Left colon (tissue), 2 donors: Measurements from ENCODE around the gene GTF2IRD1. TPM values are rescaled to one million over a fixed set of nuclear protein-coding genes. Genes with fewer than 3 reads are reported as not detected.
A peak's percentile ranks its signal among the peaks of the same experiment; 100 is the strongest.
"Not testable (repeated sequence)": the region's sequence is repeated elsewhere in the genome, so short reads cannot be mapped to it uniquely, and the experiment has no call there.

ENCODE experiments used
- ATAC-seq: fragments of 200-7000 bp; cut with Tn5 transposase; one replicate; pipeline ENCODE4 v1.9.1; 2020; ENCODE audit warnings: mild to moderate bottlenecking, moderate library complexity
- DNase-seq, 2 donors: peaks; one replicate each; pipeline ENCODE4 v3.0.0-alpha.2; 2020
- intact Hi-C, 2 donors: fragments of 100-400 bp; cut with DNase I in 1 of 2; cut with micrococcal nuclease in 1 of 2; formaldehyde crosslinking; loops; one replicate each; pipeline versions ENCODE4 v1.11.2 to v1.14.0; 2022; cut with DNase I, micrococcal nuclease
- long read RNA-seq: library from polyadenylated mRNA; unstranded; transcript quantifications from one replicate; pipeline ENCODE4 v2.0.0, GENCODE V29; 2021
- total RNA-seq, 2 donors: library from RNA; stranded (reverse); fragmentation: NEBNext Ultra II Directional; extraction: Animal tissue kit (Norgen Biotek cat#: 25700); gene quantifications; one replicate each; pipeline ENCODE4 v1.2.1, GENCODE V29; 2021
- donor health status: DM: no; HTN: no; CAD: no.
- donor health status: DM: yes; HTN: yes; CAD: no.

The GTF2IRD1 gene, protein sequence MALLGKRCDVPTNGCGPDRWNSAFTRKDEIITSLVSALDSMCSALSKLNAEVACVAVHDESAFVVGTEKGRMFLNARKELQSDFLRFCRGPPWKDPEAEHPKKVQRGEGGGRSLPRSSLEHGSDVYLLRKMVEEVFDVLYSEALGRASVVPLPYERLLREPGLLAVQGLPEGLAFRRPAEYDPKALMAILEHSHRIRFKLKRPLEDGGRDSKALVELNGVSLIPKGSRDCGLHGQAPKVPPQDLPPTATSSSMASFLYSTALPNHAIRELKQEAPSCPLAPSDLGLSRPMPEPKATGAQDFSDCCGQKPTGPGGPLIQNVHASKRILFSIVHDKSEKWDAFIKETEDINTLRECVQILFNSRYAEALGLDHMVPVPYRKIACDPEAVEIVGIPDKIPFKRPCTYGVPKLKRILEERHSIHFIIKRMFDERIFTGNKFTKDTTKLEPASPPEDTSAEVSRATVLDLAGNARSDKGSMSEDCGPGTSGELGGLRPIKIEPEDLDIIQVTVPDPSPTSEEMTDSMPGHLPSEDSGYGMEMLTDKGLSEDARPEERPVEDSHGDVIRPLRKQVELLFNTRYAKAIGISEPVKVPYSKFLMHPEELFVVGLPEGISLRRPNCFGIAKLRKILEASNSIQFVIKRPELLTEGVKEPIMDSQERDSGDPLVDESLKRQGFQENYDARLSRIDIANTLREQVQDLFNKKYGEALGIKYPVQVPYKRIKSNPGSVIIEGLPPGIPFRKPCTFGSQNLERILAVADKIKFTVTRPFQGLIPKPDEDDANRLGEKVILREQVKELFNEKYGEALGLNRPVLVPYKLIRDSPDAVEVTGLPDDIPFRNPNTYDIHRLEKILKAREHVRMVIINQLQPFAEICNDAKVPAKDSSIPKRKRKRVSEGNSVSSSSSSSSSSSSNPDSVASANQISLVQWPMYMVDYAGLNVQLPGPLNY
- total RNA-seq = 10 to 100 TPM; 14.6 to 14.8 TPM
- long read RNA-seq, partial matches to known transcripts = 6 of 11 reads
- long read RNA-seq, other reads (novel, unspliced or antisense) = 4 of 11 reads

DNA sequence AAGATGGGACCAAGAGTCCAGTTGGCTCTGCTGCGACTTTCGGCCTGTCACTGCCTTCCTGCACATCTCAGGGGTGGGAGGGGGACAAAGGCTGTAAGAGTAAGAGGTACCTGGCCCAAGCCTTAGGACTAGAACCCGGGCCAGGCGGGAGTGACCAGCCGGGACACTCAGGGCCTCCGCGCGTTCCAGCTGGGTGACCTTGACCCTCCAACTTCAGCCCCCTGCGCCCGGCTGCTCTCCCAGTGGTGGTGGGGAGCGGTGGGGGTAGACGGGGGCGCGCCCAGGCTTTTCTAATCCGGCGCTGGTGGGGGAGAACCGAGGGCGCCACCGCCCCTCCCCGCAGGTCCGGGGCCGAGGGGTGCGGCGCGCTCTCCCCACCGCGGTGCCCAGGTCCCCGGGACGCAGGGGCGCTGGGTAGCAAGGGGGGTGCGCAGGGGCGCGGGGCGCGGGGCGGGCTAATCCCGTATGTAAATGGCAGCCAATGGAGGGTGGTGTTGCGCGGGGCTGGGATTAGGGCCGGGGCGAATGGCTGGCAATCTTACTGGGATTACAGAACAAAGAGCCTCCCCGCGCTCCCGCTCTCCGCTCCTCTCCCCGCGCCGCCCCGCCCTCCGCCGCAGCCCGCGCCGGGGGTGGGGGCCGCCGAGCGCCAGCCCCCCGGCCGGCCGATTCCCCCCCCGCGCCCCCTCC lies at the start of gene GTF2IRD1:
Gene GTF2IRD1, plus strand, starts transcription at position 585 of the 690 bp plus-strand sequence. CDS start 54,175 bp downstream, outside the sequence.
- intact Hi-C loops = no loop called here
- peak; percentile 77 to 78 for DNase-seq
- peak; percentile 51 for ATAC-seq

DNA sequence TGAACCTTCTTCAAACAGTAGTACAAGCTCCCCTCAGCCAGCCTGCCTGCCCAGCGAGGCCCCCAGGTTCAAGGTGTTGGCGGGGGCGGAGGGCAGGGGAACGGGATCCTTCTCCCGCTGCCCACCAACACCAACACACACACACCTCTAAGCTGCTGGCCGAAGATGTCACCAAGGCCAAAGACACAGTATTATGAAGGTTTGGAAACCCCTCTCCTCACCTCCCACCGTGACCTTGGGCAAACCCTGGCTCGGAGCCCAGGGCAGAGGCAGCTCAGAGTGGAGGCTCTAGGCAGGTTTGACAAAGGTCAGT lies 49.4 kb upstream of the GTF2IRD1 start:
- ATAC-seq (no peak), DNase-seq (no peak)
- intact Hi-C loops = no loop called here

DNA sequence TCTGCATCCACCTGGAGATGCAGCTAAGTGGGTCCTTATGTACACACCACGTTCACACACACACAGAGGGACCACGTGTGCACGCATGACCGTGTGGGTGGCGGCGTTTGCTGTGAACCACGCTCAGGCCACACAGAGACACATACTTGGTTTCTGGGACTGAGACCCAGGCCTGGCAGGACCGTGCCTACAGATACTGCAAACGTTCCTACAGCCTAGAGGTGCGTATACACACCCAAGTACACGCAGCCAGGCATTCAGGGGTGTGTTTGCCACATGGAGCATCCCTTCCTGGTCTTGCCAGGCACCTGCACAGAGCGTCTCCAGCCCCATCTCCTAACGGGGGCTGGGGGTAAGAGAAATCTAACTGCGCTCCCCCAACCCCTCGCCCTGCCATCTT lies 49.0 kb upstream of the GTF2IRD1 start:
- DNase-seq = no peak
- no peak for ATAC-seq
- intact Hi-C loops = no loop called here

DNA sequence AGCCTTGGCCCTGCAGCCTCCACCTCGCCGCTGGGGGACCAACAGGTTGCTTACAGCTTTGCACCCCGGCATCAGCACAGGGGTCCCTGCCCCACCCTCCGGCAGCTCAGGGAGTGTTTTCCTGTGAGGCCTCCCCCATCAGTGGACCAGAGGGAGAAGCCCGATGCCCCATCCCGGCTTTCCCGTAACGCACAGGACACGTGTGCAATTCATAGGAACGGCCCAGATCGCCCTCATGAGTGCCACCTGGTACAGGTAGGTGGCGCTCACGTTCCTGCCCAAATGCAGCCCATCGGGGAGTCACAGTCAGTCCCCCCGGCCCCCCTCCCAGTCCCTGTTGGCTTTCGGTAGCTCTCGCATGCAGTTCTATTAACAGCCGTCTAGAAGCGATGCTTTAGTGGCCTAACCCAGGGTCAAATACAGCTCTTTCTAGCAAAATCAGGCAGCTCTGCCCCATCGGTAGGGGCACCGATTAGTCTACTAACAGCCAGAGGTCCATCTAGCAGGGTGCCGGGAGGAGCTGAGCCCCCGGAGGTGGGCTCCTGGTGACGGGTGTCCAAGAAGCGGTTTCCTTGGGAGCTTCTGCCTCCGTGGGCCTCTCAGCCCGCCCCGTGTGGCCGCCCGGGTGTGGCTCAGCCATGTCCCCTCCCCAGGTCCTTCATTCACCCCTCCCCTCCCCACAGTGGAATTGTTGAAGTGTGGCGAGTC lies 48.4 kb upstream of the GTF2IRD1 start:
- no peak for DNase-seq
- intact Hi-C loops = no loop called here
- no peak for ATAC-seq

DNA sequence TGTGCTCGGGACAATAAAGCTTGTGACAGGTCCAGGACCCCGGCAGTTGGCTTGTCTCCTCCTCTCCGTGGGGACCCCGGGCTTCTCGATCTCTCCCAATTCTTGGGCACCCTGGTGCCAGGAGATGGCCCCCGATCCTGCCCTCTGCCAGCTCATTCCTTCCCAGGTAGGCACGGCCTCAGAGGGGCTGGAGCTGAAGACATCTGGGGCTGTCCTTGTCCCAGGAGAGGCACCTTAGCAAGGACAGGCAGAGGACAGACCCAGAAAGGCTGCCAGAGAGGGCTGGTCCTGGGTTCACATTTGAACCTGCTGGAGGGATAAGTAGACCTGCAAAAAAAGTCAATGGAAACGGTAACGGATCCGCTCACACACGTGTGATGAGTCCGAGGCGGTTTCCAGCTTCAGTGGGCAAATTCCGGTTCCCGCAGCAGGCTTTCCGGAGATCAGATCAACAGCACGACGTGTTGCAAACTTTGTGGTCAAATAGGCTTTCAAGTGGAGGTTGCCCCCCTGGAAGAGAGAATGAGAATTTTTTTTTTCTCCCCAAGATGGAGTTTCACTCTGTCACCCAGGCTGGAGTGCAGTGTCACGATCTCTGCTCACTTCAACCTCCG lies 47.7 kb upstream of the GTF2IRD1 start:
- intact Hi-C loops = no loop called here
- no peak for ATAC-seq

DNA sequence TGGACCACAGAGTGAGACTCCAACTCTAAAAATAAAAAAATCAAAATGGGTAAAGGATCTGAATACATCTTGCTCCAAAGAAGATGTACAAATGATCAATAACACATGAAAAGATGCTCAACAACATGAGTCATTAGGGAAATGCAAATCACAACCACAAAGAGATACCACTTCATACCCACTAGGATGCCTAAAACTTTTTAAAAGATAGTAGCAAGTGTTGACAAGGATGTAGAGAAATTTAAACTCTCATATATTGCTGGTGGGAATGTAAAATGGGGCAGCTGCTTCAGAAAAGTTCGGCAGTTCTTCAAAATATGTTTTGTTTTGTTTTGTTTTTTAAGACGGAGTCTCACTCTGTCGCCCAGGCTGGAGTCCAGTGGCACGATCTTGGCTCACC lies 45.7 kb upstream of the GTF2IRD1 start:
- ATAC-seq (no peak), DNase-seq (no peak)
- intact Hi-C loops = no loop called here

More for the DNA sequence above, 47.7 kb upstream of the GTF2IRD1 start:
- no peak for DNase-seq

DNA sequence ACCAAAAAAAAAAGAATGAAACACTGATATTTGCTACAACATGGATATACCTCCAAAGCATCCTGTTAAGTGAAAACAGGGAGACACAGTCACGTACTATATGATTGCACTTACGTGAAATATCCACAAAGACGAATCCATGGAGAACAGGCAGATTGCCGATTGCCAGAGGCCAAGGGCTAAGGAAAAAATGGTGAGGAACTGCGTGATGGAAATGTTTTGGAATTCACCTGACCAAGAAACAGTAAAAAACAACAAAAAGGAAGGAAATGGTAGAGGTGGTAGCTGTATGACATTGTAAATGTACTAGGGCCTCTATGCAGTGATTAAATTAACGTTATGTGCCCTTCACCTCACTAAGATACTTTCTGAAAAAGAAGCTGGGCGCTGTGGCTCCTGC lies 44.1 kb upstream of the GTF2IRD1 start:
- no peak for DNase-seq
- no peak for ATAC-seq
- intact Hi-C loops = no loop called here

DNA sequence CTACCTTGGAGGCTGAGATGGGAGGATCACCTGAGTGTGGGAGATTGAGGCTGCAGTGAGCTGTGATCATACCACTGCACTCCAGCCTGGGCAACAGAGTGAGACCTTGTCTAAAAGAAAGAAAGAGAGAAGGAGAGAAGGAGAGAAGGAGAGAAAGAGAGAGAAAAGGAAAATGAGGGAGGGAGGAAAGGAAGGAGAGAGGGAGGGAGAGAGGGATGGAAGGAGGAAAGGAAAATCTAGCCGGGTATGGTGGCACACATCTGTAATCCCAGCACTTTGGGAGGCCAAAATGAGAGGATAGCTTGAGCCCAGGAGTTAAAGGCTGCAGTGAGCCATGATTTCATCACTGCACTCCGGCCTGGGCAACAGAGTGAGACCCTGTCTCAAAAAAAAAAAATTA lies 42.9 kb upstream of the GTF2IRD1 start:
- intact Hi-C loops = no loop called here
- ATAC-seq (no peak), DNase-seq (no peak)

DNA sequence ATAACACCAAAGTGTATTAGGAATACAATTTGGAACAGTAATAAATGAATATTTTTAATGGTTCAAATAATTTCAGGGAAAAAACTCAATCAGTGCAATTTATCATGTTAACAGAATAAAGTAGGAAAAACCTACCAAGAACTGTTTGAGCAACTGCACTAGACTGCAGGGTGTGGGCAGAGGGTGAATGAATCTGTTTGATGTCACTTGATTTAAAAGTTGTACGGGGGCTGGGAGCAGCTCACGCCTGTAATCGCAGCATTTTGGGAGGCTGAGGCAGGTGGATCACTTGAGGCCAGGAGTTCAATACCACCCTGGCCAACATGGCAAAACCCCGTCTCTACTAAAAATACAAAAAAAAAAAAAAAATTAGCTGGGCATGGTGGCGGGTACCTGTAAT lies 42.1 kb upstream of the GTF2IRD1 start:
- DNase-seq, ATAC-seq, intact Hi-C loops: not testable (repeated sequence)

DNA sequence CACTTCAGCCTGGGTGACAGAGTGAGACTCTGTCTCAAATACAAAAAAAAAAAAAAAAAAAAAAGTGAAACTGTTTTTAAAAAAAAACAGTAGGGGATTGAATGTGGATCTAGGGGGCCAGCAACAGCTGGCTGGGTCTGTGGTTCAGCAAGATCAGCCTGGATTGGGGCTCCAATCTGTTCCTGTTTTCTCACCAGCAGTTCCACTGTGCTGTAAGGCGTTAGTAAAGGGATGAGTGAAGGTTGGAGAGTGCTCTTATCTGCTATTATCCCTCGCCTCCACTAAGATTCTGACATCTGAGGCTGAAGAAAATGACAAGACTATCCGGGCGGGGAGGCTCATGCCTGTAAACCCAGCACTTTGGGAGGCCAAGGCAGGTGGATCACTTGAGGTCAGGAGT lies 41.6 kb upstream of the GTF2IRD1 start:
- intact Hi-C loops = no loop called here

DNA sequence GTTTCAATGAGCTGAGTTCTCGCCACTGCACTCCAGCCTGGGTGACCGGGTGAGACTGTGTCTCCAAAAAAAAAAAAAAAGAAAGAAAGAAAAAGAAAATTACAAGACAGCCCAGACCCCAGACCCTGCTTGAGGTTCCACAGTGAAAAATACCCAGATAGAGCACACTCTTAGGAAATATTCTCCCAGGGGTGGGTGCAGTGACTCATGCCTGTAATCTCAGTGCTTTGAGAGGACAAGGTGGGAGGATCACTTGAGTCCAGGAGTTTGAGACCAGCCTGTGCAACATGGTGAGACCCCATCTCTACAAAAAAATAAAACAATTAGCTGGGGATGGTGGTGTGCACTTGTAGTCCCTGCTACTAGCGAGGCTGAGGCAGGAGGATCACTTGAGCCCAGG lies 41.1 kb upstream of the GTF2IRD1 start:
- ATAC-seq (no peak), DNase-seq (no peak)
- intact Hi-C loops = no loop called here

More for the DNA sequence above, 41.6 kb upstream of the GTF2IRD1 start:
- ATAC-seq (no peak), DNase-seq (no peak)

DNA sequence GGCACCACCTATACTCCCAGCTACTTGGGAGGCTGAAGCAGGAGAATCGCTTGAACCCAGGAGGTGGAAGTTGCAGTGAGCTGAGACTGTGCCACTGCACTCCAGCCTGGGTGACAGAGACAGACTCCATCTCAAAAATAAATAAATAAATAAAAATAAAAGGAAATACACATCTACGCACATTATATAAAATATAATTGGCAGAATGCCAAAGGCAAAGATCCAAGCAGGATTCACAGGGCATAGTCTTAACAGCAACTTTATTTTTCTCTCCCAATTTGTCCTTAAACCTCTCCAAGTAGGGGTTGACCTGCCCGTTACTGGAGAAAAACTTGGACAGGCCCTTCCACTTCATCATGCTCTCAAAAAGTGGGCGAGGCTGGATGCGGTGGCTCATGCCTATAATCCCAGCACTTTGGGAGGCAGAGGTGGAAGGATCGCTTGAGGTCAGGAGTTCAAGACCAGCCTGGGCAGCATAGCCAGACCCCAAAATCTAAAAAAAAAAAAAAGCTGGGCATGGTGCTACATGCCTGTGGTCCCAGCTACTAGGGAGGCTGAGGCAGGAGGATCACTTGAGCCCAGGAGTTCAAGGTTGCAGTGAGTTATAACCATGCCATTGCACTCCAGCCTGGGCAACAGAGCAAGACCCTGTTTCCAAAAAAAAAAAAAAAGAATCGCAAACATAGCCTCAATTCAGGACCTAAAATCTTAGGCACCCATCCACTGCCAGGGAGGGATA lies 38.9 kb upstream of the GTF2IRD1 start:
- intact Hi-C loops = loop anchor here in 1 of 2 donors (5.0 kb wide), 1 partner anchor 133 kb away; no protein-coding TSS in a partner anchor
- not testable (repeated sequence) for DNase-seq, ATAC-seq

DNA sequence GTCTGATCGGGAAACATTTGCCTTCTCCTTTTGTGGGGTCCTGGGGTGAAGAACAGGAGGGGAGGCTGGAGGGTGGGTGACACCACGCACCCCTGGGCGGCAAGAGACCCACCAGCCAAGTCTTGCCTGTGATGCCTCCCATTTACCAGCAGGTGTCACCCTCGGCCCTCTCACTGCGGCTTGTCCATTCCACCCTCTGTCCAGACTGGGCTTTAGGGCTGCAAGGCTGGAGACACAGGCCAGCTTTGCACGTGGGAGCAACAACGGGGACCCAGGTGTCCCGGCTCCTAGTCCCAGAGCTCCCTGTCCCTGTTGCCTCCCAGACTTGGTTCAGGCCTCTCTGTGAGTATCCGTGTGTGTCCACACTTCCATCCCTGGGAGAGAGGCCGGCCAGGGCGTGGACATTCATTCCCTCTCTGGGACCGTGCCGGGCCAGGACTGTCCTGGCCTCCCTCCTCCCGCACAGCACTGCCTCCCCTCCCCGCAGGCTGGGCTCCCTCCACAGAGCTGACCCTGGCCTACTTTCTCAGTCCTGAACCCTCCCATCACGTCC lies 36.2 kb upstream of the GTF2IRD1 start:
- peak; percentile 36 to 47 for DNase-seq
- peak; percentile 91 for ATAC-seq
- intact Hi-C loops = loop anchor here in 1 of 2 donors (5.0 kb wide), 1 partner anchor 130 kb away; no protein-coding TSS in a partner anchor

DNA sequence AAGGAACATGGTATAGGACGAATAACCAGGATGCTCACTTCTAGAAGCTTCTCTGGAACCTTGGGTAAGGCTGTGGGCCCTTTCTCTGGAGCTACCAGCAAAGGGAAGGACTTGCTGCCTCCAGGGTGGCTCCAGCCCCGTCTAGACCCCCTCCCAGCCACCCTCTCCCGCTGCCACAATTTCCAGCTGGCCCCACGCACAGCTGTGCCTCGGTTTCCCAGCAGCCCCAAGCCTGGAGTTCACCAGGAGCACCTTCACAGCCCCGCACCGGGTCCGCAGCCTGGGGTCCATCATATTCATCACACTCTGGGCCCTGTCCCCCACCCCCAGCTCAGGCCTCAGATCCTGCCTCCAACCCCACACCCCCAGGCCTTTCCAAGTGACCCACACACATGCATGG lies 35.6 kb upstream of the GTF2IRD1 start:
- intact Hi-C loops = loop anchor here in 1 of 2 donors (5.0 kb wide), 1 partner anchor 129 kb away; no protein-coding TSS in a partner anchor
- DNase-seq (no peak), ATAC-seq (no peak)

DNA sequence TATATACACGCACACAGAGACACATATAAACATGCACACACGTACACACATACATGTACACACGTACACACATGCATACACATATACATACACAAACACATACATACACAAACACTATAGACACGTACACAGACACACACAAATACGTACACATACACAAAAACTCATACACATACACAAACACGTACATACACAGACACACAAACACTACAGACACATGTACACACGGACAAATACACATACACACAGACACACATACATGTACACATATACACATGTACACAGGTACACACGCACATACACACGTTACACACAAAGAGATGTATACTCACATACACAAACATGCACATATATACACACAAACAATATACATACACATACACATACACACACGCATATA lies 35.2 kb upstream of the GTF2IRD1 start:
- DNase-seq (no peak), ATAC-seq (no peak)
- intact Hi-C loops = loop anchor here in 1 of 2 donors (5.0 kb wide), 1 partner anchor 129 kb away; no protein-coding TSS in a partner anchor

DNA sequence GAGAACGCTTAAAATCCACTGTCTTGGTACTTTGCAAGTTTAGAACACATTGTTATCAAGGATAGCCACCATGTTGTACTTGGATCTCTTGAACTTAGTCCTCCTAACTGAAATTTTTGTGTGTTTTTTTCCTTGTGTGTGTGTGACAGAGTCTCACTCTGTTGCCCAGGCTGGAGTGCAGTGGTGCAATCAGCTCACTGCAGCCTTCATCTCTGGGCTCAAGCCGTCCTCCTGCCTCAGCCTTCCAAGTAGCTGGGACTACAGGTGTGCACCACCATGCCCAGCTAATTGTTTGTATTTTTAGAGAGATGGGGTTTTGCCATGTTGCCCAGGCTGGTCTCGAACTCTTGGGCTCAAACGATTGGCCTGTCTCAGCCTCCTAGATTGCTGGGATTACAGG lies 34.5 kb upstream of the GTF2IRD1 start:
- not testable (repeated sequence) for DNase-seq, ATAC-seq
- intact Hi-C loops = loop anchor here in 1 of 2 donors (5.0 kb wide), 1 partner anchor 128 kb away; no protein-coding TSS in a partner anchor

DNA sequence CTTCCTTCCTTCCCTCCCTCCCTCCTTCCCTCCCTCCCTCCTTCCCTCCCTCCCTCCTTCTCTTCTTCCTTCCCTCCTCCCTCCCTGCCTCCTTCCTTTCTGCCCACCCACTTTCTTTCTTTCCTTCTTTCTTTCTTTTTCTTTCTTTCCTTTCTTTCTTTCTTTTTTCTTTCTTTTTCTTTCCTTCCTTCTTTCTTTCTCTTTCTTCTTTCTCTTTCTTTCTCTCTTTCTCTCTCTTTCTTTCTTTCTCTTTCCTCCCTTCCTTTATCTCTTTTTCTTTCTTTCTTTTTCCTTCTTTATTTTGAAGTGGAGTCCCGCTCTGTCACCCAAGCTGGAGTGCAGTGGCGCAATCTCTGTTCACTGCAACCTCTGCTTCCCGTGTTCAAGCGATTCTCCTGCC lies 33.7 kb upstream of the GTF2IRD1 start:
- intact Hi-C loops = no loop called here
- ATAC-seq = no peak

More for the DNA sequence above, 33.7 kb upstream of the GTF2IRD1 start:
- DNase-seq = no peak
